ENCODE results near the gene OR52B6.
"Not testable (repeated sequence)": the region's sequence is repeated elsewhere in the genome, so short reads cannot be mapped to it uniquely, and the experiment has no call there.

Gene OR52B6

DNA sequence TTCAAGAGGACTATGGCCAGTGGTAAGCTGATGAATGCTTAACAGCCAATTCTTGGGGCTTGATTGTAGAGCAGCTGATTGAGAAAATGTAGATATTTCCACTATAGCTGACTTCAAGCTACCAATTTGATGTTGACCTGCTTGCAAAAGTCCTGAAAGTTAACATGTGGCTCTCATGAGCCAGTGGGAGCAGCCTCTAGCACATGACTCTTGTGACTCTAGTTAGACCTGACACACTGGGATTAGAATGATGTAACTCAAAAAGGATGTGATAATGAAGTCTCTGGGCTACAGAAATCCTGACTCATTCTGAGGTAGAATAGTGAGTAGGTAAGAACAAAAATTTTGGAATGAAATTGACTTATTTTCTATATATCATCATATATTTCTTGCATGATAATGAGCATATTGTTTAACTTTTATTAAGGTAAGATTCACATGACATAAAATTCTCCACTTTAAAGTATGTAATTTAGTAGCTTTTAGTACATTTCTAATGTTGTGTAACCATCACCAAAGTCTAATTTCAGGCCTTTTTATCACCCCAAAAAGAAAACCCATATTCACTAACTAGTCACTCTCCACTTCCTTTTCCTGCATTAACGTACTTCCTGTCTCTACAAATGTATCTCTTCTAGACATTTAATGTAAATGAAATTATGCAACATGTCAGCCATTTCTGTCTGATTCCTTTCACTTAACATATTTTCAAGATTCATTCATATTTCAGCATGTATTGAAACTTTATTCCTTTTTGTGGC is 16.2 kb upstream of the OR52B6 start:
- TF ChIP-seq, protein P1, sequence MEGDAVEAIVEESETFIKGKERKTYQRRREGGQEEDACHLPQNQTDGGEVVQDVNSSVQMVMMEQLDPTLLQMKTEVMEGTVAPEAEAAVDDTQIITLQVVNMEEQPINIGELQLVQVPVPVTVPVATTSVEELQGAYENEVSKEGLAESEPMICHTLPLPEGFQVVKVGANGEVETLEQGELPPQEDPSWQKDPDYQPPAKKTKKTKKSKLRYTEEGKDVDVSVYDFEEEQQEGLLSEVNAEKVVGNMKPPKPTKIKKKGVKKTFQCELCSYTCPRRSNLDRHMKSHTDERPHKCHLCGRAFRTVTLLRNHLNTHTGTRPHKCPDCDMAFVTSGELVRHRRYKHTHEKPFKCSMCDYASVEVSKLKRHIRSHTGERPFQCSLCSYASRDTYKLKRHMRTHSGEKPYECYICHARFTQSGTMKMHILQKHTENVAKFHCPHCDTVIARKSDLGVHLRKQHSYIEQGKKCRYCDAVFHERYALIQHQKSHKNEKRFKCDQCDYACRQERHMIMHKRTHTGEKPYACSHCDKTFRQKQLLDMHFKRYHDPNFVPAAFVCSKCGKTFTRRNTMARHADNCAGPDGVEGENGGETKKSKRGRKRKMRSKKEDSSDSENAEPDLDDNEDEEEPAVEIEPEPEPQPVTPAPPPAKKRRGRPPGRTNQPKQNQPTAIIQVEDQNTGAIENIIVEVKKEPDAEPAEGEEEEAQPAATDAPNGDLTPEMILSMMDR (IDR thresholded peaks at IDR 0.05; ENCODE audit: control extremely low read depth, extremely low read depth, low read depth, missing control alignments) = no peak
- POLR2A ChIA-PET = no interaction called here
- CTCF ChIA-PET = interaction anchor here (0.9 kb wide), 1 partner anchor 15 kb away, joined by 3 read pairs; no protein-coding TSS in a partner anchor
- no peak for DNase-seq (ENCODE audit: extremely low spot score)

DNA sequence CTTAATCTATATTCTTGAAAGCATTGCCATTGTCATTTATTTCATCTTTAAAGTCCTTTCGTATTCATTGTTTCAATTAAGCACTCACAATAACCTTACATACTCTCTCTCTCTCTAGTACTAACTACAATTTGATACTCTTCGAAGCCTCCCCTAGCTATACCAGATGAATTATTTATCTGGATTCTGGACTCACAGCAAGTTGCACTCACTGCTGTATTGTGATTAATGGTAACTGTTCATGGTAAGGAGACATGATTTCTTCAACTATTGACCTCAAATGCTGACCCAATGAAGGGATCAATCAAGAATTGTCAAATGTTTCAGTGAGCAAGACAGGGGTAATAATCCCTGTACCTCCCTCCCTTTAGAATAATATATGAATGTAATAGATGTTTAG is 6.0 kb upstream of the OR52B6 start:
- ChIA-PET POLR2A (no interaction called here), CTCF (no interaction called here)
- TF ChIP-seq, protein P1 (IDR thresholded peaks at IDR 0.05; ENCODE audit: control extremely low read depth, extremely low read depth, low read depth, missing control alignments) = no peak
- no peak for DNase-seq (ENCODE audit: extremely low spot score)

DNA sequence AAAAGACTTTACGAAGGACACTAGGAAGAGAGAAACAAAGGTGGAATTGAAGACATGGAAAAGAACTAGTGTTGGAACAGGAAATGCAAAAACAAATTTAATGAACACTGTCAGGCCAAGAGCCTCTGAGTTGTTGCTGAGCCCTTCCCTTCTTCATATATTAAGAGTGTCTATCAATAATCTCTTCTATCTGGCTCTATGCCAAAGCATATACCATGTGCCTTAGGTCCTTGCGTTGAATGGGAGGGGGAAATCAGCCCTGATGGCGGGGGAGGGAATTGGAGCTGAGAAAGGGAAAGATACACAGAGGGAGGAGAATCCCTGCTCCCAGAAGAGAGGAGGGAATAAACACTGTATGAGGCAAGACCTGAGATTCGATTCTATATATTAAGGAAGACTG is 5.5 kb upstream of the OR52B6 start:
- no peak for DNase-seq (ENCODE audit: extremely low spot score)
- ChIA-PET POLR2A (no interaction called here), CTCF (no interaction called here)
- TF ChIP-seq, protein P1 (IDR thresholded peaks at IDR 0.05; ENCODE audit: control extremely low read depth, extremely low read depth, low read depth, missing control alignments) = no peak

DNA sequence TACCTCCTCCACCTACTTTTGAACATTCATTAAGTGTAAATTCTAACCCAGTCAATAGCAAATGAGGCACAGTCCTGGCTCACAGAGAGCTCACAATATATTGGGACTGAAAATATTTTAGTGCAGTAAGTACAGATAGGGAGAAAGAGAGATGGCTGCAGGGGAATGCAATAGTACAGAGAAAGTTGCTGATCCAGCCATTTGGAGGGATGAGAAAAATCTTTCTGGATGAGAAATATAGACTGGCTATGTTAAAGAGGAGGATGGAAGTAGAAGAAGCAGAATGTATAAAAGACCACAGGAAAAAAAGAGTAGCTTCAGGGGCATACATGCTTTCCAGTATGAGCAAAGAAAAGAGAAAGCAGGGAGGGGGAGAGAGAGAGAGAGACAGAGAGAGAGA is 3.6 kb upstream of the OR52B6 start:
- TF ChIP-seq, protein P1 (IDR thresholded peaks at IDR 0.05; ENCODE audit: control extremely low read depth, extremely low read depth, low read depth, missing control alignments) = no peak
- POLR2A ChIA-PET = no interaction called here
- CTCF ChIA-PET = no interaction called here
- no peak for DNase-seq (ENCODE audit: extremely low spot score)

GRCh38 chr11:5581014-5581413 is 337 bp downstream of the OR52B6 start:
- POLR2A ChIA-PET = no interaction called here
- DNase-seq (ENCODE audit: extremely low spot score) = no peak

DNA sequence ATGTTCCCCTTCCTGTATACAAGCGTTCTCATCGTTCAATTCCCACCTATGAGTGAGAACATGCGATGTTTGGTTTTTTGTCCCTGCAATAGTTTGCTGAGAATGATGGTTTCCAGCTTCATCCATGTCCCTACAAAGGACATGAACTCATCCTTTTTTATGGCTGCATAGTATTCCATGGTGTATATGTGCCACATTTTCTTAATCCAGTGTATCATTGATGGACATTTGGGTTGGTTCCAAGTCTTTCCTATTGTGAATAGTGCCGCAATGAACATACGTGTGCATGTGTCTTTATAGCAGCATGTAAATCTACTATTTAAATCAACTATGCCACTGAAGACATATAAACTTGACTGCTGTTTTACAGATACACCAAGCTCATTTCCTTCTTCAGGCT is 3.8 kb downstream of the OR52B6 start:
- CTCF ChIA-PET; POLR2A ChIA-PET; DNase-seq (ENCODE audit: extremely low spot score): not testable (repeated sequence)

More at GRCh38 chr11:5581014-5581413, 337 bp downstream of the OR52B6 start:
- TF ChIP-seq, protein P1 (IDR thresholded peaks at IDR 0.05; ENCODE audit: control extremely low read depth, extremely low read depth, low read depth, missing control alignments) = no peak
- CTCF ChIA-PET = no interaction called here

DNA sequence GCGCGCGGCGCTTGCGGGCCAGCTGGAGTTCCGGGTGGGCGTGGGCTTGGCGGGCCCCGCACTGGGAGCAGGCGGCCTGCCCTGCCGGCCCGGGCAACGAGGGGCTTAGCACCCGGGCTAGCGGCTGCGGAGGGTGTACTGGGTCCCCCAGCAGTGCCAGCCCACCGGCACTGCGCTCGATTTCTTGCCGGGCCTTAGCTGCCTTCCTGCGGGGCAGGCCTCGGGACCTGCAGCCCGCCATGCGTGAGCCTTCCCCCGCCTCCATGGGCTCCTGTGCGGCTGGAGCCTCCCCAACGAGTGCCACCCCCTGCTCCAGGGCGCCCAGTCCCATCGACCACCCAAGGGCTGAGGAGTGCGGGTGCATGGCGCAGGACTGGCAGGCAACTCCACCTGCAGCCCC is 9.2 kb downstream of the OR52B6 start:
- POLR2A ChIA-PET; DNase-seq (ENCODE audit: extremely low spot score): not testable (repeated sequence)
- CTCF ChIA-PET = interaction anchor here (0.8 kb wide), 1 partner anchor 14 kb away, joined by 3 read pairs; no protein-coding TSS in a partner anchor

GRCh38 chr11:5591613-5592012 is 10.9 kb downstream of the OR52B6 start:
- POLR2A ChIA-PET = no interaction called here
- CTCF ChIA-PET = interaction anchor here (1.0 to 1.2 kb wide), 4 partner anchors 10 to 93 kb away, joined by 3 read pairs; partner anchors contain the start of gene TRIM5
- TF ChIP-seq, protein P1 (IDR thresholded peaks at IDR 0.05; ENCODE audit: control extremely low read depth, extremely low read depth, low read depth, missing control alignments) = no peak
- no peak for DNase-seq (ENCODE audit: extremely low spot score)
